Prostate gland (tissue), 2 donors: Measurements from ENCODE around the gene AP5S1.

Source experiments
- POLR2A ChIP-seq: fragments of 450-650 bp; IDR thresholded peaks from one replicate; pipeline ENCODE4 v1.6.1; 2016; ENCODE audit warnings: antibody characterized with exemption, mild to moderate bottlenecking
- TF ChIP-seq, protein P1 (sequence below), 4 experiments: fragments of 200-600 bp in 2 of 4; fragments of 450-650 bp in 2 of 4; sonication (generic) in 2 of 4; IDR thresholded peaks; 1 replicate in 3 of 4; 2 replicates in 1 of 4; pipeline ENCODE4 v1.5.1; 2016 to 2019; ENCODE audit warnings: antibody characterized with exemption in 4 of 4, mild to moderate bottlenecking in 2 of 4, moderate library complexity in 2 of 4

DNA sequence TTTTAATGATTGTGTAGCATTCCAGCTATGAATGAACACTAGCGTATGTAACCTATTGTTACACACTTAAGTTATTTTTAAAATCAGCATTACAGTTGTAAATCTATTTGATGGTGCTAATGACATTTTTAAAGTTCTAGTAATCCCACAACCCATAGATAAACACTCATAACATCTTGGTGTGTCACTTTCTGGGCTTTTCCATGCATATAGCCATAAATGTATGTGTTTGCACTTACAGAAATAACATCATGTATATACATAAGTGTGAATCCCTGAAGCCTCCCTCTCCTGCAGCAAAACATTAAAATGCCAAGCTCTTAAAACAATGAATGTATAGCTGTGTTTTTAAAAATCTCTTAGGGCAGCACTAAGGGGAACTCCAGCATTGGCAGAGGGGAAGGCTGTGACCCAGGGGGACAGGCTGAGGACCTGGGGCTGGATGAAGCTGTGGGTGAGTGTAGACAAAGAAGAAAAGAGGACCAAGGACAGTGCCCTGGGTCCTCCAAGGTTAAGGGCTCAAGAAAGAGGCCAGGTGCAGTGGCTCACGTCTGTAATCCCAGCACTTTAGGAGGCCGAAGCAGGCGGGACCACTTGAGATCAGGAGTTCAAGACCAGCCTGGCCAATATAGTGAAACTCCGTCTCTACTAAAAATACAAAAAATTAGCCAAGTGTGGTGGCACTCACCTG lies 32.9 kb upstream of the AP5S1 start:
- TF ChIP-seq POLR2A = no peak
- TF ChIP-seq, protein P1, sequence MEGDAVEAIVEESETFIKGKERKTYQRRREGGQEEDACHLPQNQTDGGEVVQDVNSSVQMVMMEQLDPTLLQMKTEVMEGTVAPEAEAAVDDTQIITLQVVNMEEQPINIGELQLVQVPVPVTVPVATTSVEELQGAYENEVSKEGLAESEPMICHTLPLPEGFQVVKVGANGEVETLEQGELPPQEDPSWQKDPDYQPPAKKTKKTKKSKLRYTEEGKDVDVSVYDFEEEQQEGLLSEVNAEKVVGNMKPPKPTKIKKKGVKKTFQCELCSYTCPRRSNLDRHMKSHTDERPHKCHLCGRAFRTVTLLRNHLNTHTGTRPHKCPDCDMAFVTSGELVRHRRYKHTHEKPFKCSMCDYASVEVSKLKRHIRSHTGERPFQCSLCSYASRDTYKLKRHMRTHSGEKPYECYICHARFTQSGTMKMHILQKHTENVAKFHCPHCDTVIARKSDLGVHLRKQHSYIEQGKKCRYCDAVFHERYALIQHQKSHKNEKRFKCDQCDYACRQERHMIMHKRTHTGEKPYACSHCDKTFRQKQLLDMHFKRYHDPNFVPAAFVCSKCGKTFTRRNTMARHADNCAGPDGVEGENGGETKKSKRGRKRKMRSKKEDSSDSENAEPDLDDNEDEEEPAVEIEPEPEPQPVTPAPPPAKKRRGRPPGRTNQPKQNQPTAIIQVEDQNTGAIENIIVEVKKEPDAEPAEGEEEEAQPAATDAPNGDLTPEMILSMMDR (IDR thresholded peaks at IDR 0.05) = no peak
